ENCODE data around the gene CDK18. TPM values are rescaled to one million over a fixed set of nuclear protein-coding genes. Genes with fewer than 3 reads are reported as not detected.

CDK18 gene
- total RNA-seq, 1 donor from 2014 or later, result 0.21 TPM

- no peak overlapping the region for H3K27ac Mint-ChIP-seq
- intact Hi-C loops (cut with micrococcal nuclease), result no loop called here
- peaks cover 25% of the 10 kb centered on the region for H3K27me3 Mint-ChIP-seq (ENCODE audit: insufficient read depth)
- DNase-seq (ENCODE audit: low spot score), result no peak
- no peaks in the 10 kb centered on the region for H3K36me3 Mint-ChIP-seq (ENCODE audit: low read depth)
- H3K9me3 Mint-ChIP-seq, result no peaks in the 10 kb centered on the region
- no peak overlapping the region for H3K4me3 Mint-ChIP-seq
- no peaks in the 10 kb centered on the region for H3K4me1 Mint-ChIP-seq (ENCODE audit: low read depth)
These were observed 75.9 kb downstream of the CDK18 start for GRCh38 chr1:205580140-205580922.

GRCh38 chr1:205580923-205581180 is 76.4 kb downstream of the CDK18 start:
- Mint-ChIP-seq H3K27me3 (ENCODE audit: insufficient read depth) (peaks cover 25% of the 10 kb centered on the region), H3K36me3 (ENCODE audit: low read depth) (no peaks in the 10 kb centered on the region), H3K4me3 (no peak overlapping the region), H3K4me1 (ENCODE audit: low read depth) (no peaks in the 10 kb centered on the region), H3K27ac (no peak overlapping the region), H3K9me3 (no peaks in the 10 kb centered on the region)
- no peak for DNase-seq (ENCODE audit: low spot score)
- intact Hi-C loops (cut with micrococcal nuclease), result no loop called here

GRCh38 chr1:205581321-205581980 is 77.0 kb downstream of the CDK18 start:
- no peaks in the 10 kb centered on the region for H3K9me3 Mint-ChIP-seq
- intact Hi-C loops (cut with micrococcal nuclease), result no loop called here
- H3K36me3 Mint-ChIP-seq (ENCODE audit: low read depth), result no peaks in the 10 kb centered on the region
- H3K4me3 Mint-ChIP-seq, result no peak overlapping the region
- no peaks in the 10 kb centered on the region for H3K4me1 Mint-ChIP-seq (ENCODE audit: low read depth)
- H3K27ac Mint-ChIP-seq, result no peak overlapping the region
- peaks cover 25% of the 10 kb centered on the region for H3K27me3 Mint-ChIP-seq (ENCODE audit: insufficient read depth)
- no peak for DNase-seq (ENCODE audit: low spot score)

GRCh38 chr1:205582046-205582445 is 77.6 kb downstream of the CDK18 start:
- no peak for DNase-seq (ENCODE audit: low spot score)
- no peak overlapping the region for H3K4me3 Mint-ChIP-seq
- no peaks in the 10 kb centered on the region for H3K9me3 Mint-ChIP-seq
- no peaks in the 10 kb centered on the region for H3K4me1 Mint-ChIP-seq (ENCODE audit: low read depth)
- no peak overlapping the region for H3K27ac Mint-ChIP-seq
- no peaks in the 10 kb centered on the region for H3K36me3 Mint-ChIP-seq (ENCODE audit: low read depth)
- intact Hi-C loops (cut with micrococcal nuclease), result no loop called here
- peaks cover 22% of the 10 kb centered on the region for H3K27me3 Mint-ChIP-seq (ENCODE audit: insufficient read depth)

Other genes with a start within 250 kb of the CDK18 start
- gene NUAK2, start 182.9 kb upstream of the CDK18 start, total RNA-seq, result 1.1 and 1.3 TPM in 2 replicates
- not detected in 2 replicates for gene KLHDC8A, start 147.7 kb upstream of the CDK18 start, total RNA-seq
- gene LEMD1, start 82.6 kb upstream of the CDK18 start, total RNA-seq, result not detected in 2 replicates
- gene BLACAT1, start 48.6 kb upstream of the CDK18 start, total RNA-seq, result 0.16 and 0.24 TPM in 2 replicates
- 81.1 and 86.2 TPM in 2 replicates for gene ELK4, start 127.3 kb downstream of the CDK18 start, total RNA-seq
- 0.81 and 1.1 TPM in 2 replicates for gene SLC45A3, start 175.8 kb downstream of the CDK18 start, total RNA-seq
- 146 and 147 TPM in 2 replicates for gene NUCKS1, start 245.5 kb downstream of the CDK18 start, total RNA-seq